ENCODE data around the gene ELMOD3.
A peak's percentile ranks its signal among the peaks of the same experiment; 100 is the strongest.
"Not testable (repeated sequence)": the region's sequence is repeated elsewhere in the genome, so short reads cannot be mapped to it uniquely, and the experiment has no call there.

ELMOD3 gene

GRCh38 chr2:85376291-85377065 is 21.9 kb downstream of the ELMOD3 start:
- DNase-seq (ENCODE audit: low read depth in 3 of 3), result no peak

GRCh38 chr2:85377083-85377482 is 22.5 kb downstream of the ELMOD3 start:
- DNase-seq (ENCODE audit: low read depth in 3 of 3), result no peak

DNA sequence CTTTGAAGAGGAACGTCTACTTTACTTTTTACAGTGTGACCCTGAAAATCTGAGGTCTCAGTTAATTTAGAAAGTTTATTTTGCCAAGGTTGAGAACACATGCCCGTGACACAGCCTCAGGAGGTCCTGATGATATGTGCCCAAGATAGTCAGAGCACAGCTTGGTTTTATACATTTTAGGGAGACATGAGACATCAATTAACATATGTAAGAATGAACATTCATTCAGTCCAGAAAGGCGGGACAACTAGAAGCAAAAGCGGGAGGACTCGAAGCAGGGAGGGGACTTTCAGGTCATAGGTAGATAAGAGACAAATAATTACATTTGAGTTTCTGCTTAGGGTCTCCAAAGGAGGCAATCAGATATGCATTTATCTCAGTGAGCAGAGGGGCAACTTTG is 23.7 kb downstream of the ELMOD3 start:
- no peak for DNase-seq (ENCODE audit: low read depth in 3 of 3)

DNA sequence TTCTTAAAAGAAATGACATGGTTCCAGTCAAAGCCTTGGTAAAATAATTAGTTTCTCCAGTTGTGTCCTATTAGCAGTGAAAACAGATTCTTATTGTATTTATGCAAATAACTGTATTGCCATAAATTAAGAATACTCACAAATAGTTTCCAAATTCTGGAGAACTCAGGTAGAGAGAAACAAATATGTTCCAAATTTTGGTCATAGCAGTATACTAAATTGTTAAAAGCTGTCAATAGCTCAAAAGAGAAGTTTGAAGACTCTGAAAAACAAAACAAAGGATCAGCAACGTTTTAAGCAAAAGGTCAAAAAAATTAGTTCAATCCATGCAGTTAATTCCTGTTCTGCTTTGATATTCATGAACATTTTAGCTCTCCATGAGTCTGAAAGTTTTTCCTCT is 25.5 kb downstream of the ELMOD3 start:
- no peak for DNase-seq (ENCODE audit: low read depth in 3 of 3)

DNA sequence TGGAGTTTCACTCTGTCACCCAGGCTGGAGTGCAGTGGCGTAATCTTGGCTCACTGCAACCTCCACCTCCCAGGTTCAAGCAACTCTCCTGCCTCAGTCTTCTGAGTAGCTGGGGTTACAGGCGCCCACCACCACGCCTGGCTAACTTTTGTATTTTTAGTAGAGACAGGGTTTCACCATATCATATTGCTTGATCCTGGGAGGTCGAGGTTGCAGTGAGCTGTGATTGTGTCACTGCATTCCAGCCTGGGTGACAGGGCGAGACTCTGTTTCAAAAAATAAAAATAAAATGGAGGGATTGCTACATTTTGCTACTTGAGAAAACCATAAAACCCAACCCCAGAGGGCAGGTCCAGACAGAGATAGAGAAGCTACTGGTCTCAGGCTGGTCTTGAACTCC is 28.6 kb downstream of the ELMOD3 start:
- not testable (repeated sequence) for DNase-seq (ENCODE audit: low read depth in 3 of 3)

- DNase-seq (ENCODE audit: low read depth in 3 of 3), result no peak
Measured at GRCh38 chr2:85383850-85384249, 29.3 kb downstream of the ELMOD3 start.

- no peak for DNase-seq (ENCODE audit: low read depth in 3 of 3)
Measured at GRCh38 chr2:85385746-85386145, 31.2 kb downstream of the ELMOD3 start.

GRCh38 chr2:85387754-85388153 is 33.2 kb downstream of the ELMOD3 start:
- DNase-seq (ENCODE audit: low read depth in 3 of 3), result no peak

- no peak for DNase-seq (ENCODE audit: low read depth in 3 of 3)
Measured at GRCh38 chr2:85388878-85389538, 34.4 kb downstream of the ELMOD3 start.

DNA sequence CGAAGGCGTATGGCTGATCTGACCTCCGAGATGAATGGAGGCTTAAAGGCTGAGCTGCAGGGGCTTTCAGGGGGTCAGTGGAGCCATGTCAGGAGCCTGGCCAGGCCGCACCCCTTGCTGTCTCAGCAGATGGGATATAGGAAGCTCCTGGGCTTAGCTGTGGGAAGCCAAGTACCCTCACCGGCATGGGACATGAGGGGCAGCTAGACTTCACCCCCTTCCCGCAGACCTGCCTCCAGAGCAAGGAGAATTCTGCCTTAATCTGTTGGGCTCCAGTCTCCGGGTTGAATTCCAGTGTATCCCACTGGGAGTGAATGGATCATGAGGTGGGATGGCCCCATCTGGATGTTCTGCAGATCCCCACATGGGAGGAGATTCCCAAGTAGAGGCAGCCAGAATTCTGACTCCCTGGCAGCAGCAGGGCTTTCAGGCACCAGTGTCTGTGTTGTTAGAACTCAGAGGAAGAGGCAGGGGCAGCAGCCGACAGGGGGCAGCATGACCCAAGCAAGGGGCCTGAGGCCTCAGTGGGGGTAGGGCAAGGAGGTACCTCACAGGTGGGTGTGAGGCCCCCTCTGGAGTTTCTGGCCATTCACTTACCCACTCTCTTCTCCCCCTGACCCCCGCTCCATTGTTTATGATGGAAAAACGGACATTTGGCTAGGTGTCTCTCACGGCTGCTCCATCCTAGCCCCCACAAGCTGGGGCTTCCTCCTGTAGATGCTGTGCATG is 36.5 kb downstream of the ELMOD3 start:
- DNase-seq (ENCODE audit: low read depth in 3 of 3), result peak; percentile 39 to 67 (median 45)

- DNase-seq (ENCODE audit: low read depth in 3 of 3), result no peak
Measured at GRCh38 chr2:85393836-85394235, 39.3 kb downstream of the ELMOD3 start.

- no peak for DNase-seq (ENCODE audit: low read depth in 3 of 3)
Measured at GRCh38 chr2:85394261-85394681, 39.7 kb downstream of the ELMOD3 start.

GRCh38 chr2:85394976-85395375 is 40.4 kb downstream of the ELMOD3 start:
- DNase-seq (ENCODE audit: low read depth in 3 of 3), result no peak

DNA sequence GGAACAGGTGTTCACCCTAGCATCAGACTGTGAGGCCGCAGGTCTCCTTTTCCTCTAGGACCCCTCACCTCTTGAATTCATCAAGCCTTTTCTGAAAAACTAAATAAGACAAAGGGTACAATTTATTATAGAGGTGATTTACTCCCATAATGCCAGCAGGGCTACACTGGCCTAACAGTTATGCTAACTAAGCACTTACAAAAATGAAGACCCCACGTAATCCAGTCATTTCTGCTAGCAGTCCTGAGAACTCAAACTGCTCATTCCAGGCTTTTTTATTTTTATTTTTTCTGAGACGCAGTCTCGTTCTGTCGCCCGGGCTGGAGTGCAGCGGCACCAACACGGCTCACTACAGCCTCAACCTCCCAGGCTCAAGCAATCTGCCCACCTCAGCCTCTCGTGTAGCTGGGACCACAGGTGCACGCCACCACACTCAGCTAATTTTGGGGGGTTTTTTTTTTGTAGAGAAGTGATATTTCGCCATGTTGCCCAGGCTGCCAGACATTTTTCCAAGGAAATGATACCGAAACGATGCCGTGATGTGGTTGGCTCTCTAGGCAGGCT is 41.4 kb downstream of the ELMOD3 start:
- no peak for DNase-seq (ENCODE audit: low read depth in 3 of 3)

GRCh38 chr2:85396531-85397470 is 42.2 kb downstream of the ELMOD3 start:
- no peak for DNase-seq (ENCODE audit: low read depth in 3 of 3)

GRCh38 chr2:85397925-85398331 is 43.4 kb downstream of the ELMOD3 start:
- no peak for DNase-seq (ENCODE audit: low read depth in 3 of 3)

- no peak for DNase-seq (ENCODE audit: low read depth in 3 of 3)
Measured at GRCh38 chr2:85398426-85399182, 44.0 kb downstream of the ELMOD3 start.

DNA sequence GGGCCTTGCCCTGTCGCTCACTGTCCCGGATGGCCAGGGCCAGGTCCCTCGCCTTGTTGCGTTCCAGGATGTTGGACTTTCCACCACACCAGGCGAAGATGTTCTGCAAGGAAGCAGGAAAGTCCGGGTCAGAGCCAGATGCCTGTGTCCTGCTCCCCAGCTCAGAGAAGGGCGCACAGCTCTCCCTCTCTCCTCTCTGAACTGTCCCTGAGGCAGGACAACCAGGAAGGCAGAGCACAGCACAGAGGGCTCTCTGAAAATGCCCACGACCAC is 44.5 kb downstream of the ELMOD3 start:
- no peak for DNase-seq (ENCODE audit: low read depth in 3 of 3)

DNA sequence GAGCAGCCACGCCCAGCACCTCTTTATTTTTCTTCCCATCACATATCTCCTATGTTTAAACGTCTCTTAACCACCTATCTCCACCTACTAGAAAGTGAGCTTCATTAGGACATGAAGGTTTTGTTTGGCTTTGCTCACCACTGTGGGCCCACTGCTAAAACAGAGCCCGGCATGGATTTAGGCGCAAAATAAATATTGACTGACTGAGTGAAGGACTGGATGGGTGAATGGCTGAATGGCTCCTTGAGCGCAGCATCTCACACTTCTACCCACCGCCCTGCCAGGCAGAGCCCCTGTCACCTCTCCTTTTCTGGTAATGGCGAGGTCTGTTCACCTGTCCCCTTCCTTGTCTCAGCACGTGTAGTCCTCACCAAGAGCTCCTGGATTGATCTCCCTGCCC is 45.5 kb downstream of the ELMOD3 start:
- DNase-seq (ENCODE audit: low read depth in 3 of 3), result no peak

DNA sequence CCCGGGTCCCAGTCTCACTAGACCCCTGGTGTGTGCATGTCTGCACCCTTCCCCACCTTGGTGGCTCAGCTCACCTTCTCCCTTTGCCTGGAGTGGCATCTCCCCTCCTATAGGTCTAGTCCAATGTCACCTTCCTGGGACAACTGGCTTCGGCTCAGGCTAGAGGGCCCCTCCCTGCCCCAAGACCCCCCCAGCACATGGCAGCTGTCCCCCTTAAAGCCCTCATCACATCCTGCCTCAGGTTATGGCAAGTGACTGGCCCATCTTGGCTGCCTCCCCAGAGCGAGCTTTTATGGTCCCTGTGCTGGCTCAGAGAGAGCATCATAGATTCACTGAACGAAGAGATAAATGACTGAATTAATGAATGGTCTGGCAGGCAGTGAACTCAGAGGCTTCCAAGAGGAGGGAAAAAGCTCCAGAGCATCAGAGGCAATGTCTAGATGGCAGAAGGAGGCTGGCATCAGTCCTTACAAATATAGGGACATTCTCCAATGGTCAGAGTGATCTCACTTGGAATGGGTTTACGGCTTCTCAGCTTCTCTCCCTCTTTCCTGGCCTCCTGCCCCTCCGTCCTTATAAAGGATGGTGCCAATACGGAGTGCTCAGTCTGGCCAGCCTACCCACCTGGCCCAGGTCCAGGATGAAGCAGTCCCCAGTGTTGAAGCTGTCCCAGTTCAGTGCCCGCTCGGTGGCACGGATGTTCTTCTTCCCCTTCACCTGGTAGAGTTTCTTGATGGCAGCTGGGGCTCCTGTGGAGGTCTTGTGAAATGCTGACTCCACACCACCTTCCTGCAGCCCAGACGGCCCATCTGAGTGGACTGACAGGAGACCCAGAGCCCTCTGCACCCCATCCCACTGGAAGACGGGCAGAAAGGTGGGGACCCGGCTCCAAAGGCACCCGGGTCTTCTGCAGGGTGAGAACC is 46.2 kb downstream of the ELMOD3 start:
- DNase-seq (ENCODE audit: low read depth in 3 of 3), result no peak
